Measurements from ENCODE around the gene TSN. TPM values are rescaled to one million over a fixed set of nuclear protein-coding genes. Genes with fewer than 3 reads are reported as not detected.
A peak's percentile ranks its signal among the peaks of the same experiment; 100 is the strongest.

Gene TSN
- total and polyA plus RNA-seq, 10 of the 15 experiments (the other 5 are each of a cell fraction or from before 2014, with no cell fraction given): 45.6 to 102 (median 59.2) TPM

DNA sequence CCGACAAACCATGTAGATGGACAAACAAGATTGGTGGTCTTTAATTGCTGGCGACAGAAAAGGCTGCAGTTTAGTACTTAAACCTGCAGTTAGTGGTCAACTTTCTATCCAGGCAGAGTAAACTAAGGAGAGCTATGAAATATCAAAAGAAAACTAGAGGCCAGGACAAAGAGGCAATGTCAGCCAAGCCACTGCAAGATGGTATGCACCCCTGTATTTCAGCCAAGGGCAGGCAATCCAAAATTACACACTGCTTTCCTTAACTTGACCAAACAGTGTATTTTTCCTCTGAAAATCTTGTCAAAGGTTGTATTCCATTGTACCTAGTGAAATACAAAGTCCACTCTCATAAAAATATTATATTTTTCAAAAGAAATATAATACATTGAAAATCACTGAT lies 28.1 kb upstream of the TSN start:
- BruUV-seq (replicated peaks): TSS peak; percentile 29
- SMC1A ChIA-PET (ENCODE audit: uncharacterized antibody, unreplicated experiment): interaction anchor here (0.8 kb wide), 1 partner anchor 26 kb away, joined by 3 read pairs; no protein-coding TSS in a partner anchor
- Histone ChIP-seq H3K27me3 (replicated peaks in 1 of 2; ENCODE audit: control insufficient read depth in 2 of 2, insufficient read depth in 2 of 2, low read length in 1 of 2) (no peaks in the 10 kb centered on the region), H3K4me1 (ENCODE audit: control insufficient read depth, insufficient read depth, low read length) (no peaks in the 10 kb centered on the region), H3K79me2 (ENCODE audit: control insufficient read depth, insufficient read depth, low read length) (no peaks in the 10 kb centered on the region), H2AFZ (ENCODE audit: control insufficient read depth, low read depth, low read length) (no peak overlapping the region), H3K9ac (ENCODE audit: control insufficient read depth, insufficient read depth, low read length) (no peak overlapping the region), H3K4me2 (ENCODE audit: control insufficient read depth, insufficient read depth) (no peak overlapping the region), H3K4me3 (no peak overlapping the region), H3K27ac (ENCODE audit: control insufficient read depth, insufficient read depth) (no peak overlapping the region), H3K36me3 (ENCODE audit: control insufficient read depth in 2 of 2, insufficient read depth in 2 of 2, low read length in 1 of 2) (peaks cover 10 to 22% of the 10 kb centered on the region in 2 experiments), H3K9me3 (replicated peaks; ENCODE audit: control insufficient read depth, insufficient read depth, low read length) (no peaks in the 10 kb centered on the region), H4K20me1 (ENCODE audit: control insufficient read depth, insufficient read depth) (no peaks in the 10 kb centered on the region)
- POLR2A ChIA-PET: interaction anchor here (2.1 kb wide), 1 partner anchor 9 kb away, joined by 8 read pairs; the partner anchor contains the start of gene NIFK
- intact Hi-C loops (cut with micrococcal nuclease; ENCODE audit: unreplicated experiment): no loop called here
- RAD21 ChIA-PET (ENCODE audit: unreplicated experiment): no interaction called here
- FAIRE-seq: no peak
- in situ Hi-C loops (cut with MboI): no loop called here
- no peak for DNase-seq (ENCODE audit: low read depth, low spot score)
- no peak for ATAC-seq
- WGBS (ENCODE audit: insufficient coverage, insufficient replicate concordance, low lambda C conversion rate, missing lambda C conversion rate): 96% methylated on average over 2 of the region's 2 CpGs
- CTCF ChIA-PET: interaction anchor here (1.3 kb wide), 1 partner anchor 219 kb away, joined by 4 read pairs; no protein-coding TSS in a partner anchor
- TF ChIP-seq JUNB (IDR thresholded peaks at IDR 0.05) (no peak), STAT3 (IDR thresholded peaks at IDR 0.05; ENCODE audit: low read depth, low read length) (no peak), MXI1 (IDR thresholded peaks at IDR 0.05; ENCODE audit: low read depth, low read length) (no peak), RBBP5 (conservative IDR thresholded peaks at IDR 0.05) (no peak), EED (IDR thresholded peaks at IDR 0.05; ENCODE audit: low read depth) (no peak), SMARCA5 (IDR thresholded peaks at IDR 0.05) (no peak), HDGF (IDR thresholded peaks at IDR 0.05) (no peak), CHD2 (IDR thresholded peaks at IDR 0.05; ENCODE audit: borderline replicate concordance, low read depth, low read length) (no peak), IRF4 (IDR thresholded peaks at IDR 0.05; ENCODE audit: low read depth, low read length) (no peak), HDAC6 (IDR thresholded peaks at IDR 0.05; ENCODE audit: unreplicated experiment) (no peak), SIX5 (IDR thresholded peaks at IDR 0.05; ENCODE audit: low read depth, low read length, severe bottlenecking) (no peak)
- TF ChIP-seq, protein P1, sequence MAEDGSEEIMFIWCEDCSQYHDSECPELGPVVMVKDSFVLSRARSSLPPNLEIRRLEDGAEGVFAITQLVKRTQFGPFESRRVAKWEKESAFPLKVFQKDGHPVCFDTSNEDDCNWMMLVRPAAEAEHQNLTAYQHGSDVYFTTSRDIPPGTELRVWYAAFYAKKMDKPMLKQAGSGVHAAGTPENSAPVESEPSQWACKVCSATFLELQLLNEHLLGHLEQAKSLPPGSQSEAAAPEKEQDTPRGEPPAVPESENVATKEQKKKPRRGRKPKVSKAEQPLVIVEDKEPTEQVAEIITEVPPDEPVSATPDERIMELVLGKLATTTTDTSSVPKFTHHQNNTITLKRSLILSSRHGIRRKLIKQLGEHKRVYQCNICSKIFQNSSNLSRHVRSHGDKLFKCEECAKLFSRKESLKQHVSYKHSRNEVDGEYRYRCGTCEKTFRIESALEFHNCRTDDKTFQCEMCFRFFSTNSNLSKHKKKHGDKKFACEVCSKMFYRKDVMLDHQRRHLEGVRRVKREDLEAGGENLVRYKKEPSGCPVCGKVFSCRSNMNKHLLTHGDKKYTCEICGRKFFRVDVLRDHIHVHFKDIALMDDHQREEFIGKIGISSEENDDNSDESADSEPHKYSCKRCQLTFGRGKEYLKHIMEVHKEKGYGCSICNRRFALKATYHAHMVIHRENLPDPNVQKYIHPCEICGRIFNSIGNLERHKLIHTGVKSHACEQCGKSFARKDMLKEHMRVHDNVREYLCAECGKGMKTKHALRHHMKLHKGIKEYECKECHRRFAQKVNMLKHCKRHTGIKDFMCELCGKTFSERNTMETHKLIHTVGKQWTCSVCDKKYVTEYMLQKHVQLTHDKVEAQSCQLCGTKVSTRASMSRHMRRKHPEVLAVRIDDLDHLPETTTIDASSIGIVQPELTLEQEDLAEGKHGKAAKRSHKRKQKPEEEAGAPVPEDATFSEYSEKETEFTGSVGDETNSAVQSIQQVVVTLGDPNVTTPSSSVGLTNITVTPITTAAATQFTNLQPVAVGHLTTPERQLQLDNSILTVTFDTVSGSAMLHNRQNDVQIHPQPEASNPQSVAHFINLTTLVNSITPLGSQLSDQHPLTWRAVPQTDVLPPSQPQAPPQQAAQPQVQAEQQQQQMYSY (CRISPR knock-in tag; IDR thresholded peaks at IDR 0.05): no peak
- TF ChIP-seq, protein P2, sequence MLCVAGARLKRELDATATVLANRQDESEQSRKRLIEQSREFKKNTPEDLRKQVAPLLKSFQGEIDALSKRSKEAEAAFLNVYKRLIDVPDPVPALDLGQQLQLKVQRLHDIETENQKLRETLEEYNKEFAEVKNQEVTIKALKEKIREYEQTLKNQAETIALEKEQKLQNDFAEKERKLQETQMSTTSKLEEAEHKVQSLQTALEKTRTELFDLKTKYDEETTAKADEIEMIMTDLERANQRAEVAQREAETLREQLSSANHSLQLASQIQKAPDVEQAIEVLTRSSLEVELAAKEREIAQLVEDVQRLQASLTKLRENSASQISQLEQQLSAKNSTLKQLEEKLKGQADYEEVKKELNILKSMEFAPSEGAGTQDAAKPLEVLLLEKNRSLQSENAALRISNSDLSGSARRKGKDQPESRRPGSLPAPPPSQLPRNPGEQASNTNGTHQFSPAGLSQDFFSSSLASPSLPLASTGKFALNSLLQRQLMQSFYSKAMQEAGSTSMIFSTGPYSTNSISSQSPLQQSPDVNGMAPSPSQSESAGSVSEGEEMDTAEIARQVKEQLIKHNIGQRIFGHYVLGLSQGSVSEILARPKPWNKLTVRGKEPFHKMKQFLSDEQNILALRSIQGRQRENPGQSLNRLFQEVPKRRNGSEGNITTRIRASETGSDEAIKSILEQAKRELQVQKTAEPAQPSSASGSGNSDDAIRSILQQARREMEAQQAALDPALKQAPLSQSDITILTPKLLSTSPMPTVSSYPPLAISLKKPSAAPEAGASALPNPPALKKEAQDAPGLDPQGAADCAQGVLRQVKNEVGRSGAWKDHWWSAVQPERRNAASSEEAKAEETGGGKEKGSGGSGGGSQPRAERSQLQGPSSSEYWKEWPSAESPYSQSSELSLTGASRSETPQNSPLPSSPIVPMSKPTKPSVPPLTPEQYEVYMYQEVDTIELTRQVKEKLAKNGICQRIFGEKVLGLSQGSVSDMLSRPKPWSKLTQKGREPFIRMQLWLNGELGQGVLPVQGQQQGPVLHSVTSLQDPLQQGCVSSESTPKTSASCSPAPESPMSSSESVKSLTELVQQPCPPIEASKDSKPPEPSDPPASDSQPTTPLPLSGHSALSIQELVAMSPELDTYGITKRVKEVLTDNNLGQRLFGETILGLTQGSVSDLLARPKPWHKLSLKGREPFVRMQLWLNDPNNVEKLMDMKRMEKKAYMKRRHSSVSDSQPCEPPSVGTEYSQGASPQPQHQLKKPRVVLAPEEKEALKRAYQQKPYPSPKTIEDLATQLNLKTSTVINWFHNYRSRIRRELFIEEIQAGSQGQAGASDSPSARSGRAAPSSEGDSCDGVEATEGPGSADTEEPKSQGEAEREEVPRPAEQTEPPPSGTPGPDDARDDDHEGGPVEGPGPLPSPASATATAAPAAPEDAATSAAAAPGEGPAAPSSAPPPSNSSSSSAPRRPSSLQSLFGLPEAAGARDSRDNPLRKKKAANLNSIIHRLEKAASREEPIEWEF (IDR thresholded peaks at IDR 0.05; ENCODE audit: insufficient replicate concordance, low read depth, low read length): no peak
- TF ChIP-seq, protein P3, sequence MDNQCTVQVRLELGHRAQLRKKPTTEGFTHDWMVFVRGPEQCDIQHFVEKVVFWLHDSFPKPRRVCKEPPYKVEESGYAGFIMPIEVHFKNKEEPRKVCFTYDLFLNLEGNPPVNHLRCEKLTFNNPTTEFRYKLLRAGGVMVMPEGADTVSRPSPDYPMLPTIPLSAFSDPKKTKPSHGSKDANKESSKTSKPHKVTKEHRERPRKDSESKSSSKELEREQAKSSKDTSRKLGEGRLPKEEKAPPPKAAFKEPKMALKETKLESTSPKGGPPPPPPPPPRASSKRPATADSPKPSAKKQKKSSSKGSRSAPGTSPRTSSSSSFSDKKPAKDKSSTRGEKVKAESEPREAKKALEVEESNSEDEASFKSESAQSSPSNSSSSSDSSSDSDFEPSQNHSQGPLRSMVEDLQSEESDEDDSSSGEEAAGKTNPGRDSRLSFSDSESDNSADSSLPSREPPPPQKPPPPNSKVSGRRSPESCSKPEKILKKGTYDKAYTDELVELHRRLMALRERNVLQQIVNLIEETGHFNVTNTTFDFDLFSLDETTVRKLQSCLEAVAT (IDR thresholded peaks at IDR 0.05): no peak
